CD4-positive, alpha-beta T cell (primary cell): ENCODE data around the gene CACNB2. TPM values are rescaled to one million over a fixed set of nuclear protein-coding genes. Genes with fewer than 3 reads are reported as not detected.

ENCODE experiments used
- ATAC-seq: fragments of 200-7000 bp; cut with Tn5 transposase; one replicate; pipeline ENCODE4 v1.10.0; 2022; ENCODE audit warnings: mild to moderate bottlenecking; ENCODE audit not compliant: poor library complexity
- CTCF ChIA-PET: fragments of 350-600 bp; sonication (Branson Sonifier 250); formaldehyde crosslinking; loops from one replicate; lab custom pipeline; 2021; ENCODE audit warnings: antibody characterized with exemption, inconsistent platforms; lab: Charles Lee
- POLR2A ChIA-PET: fragments of 350-600 bp; sonication (Branson Sonifier 250); formaldehyde crosslinking; loops from one replicate; lab custom pipeline; 2021; ENCODE audit warnings: antibody characterized with exemption, inconsistent platforms; lab: Charles Lee
- DNase-seq, 14 experiments: peaks; one replicate each; pipeline ENCODE4 v3.0.0-alpha.2; 2013 to 2020; ENCODE audit warnings: mixed read lengths in 2 of 14
- H3K27ac ChIP-seq, 2 donors: one replicate each; pipeline versions ENCODE4 v1.5.1 to v1.7.0; 2013; ENCODE audit warnings: low read length in 2 of 2, low read depth in 1 of 2, mild to moderate bottlenecking in 1 of 2
- H3K27me3 ChIP-seq, 2 experiments: 1 replicate in 1 of 2; 2 replicates in 1 of 2; pipeline versions ENCODE4 v1.6.1 to v1.7.0; 2013; ENCODE audit warnings: low read length in 2 of 2, control low read depth in 1 of 2, mild to moderate bottlenecking in 1 of 2, moderate library complexity in 1 of 2; ENCODE audit not compliant: insufficient read depth in 2 of 2, control insufficient read depth in 1 of 2
- H3K36me3 ChIP-seq: one replicate; pipeline ENCODE4 v1.6.1; 2013; ENCODE audit warnings: low read length, control low read depth; ENCODE audit not compliant: insufficient read depth
- H3K4me1 ChIP-seq: one replicate; pipeline ENCODE4 v1.6.1; 2013; ENCODE audit warnings: low read length, control low read depth; ENCODE audit not compliant: insufficient read depth
- H3K4me3 ChIP-seq: one replicate; pipeline ENCODE4 v1.5.1; 2013; ENCODE audit warnings: mild to moderate bottlenecking, low read length, moderate library complexity
- H3K9me3 ChIP-seq, 2 experiments: 1 replicate in 1 of 2; 2 replicates in 1 of 2; pipeline versions ENCODE4 v1.6.1 to v1.7.0; 2013; ENCODE audit warnings: low read length in 2 of 2, mild to moderate bottlenecking in 2 of 2, control low read depth in 1 of 2, moderate library complexity in 1 of 2; ENCODE audit not compliant: control insufficient read depth in 1 of 2, insufficient read depth in 1 of 2
- H3K27ac Mint-ChIP-seq: one replicate; pipeline ENCODE4 v1.8.0; 2020; ENCODE audit warnings: mixed read lengths
- H3K27me3 Mint-ChIP-seq: one replicate; pipeline ENCODE4 v1.8.0; 2021; ENCODE audit warnings: mixed read lengths
- H3K36me3 Mint-ChIP-seq: one replicate; pipeline ENCODE4 v1.8.0; 2021; ENCODE audit warnings: low read depth, mixed read lengths
- H3K4me1 Mint-ChIP-seq: one replicate; pipeline ENCODE4 v1.8.0; 2021; ENCODE audit warnings: low read depth, mixed read lengths
- H3K4me3 Mint-ChIP-seq: one replicate; pipeline ENCODE4 v1.8.0; 2020; ENCODE audit warnings: mild to moderate bottlenecking, mixed read lengths
- H3K9me3 Mint-ChIP-seq: one replicate; pipeline ENCODE4 v1.8.0; 2020; ENCODE audit warnings: mixed read lengths
- intact Hi-C, 2 experiments: fragments of 100-400 bp; cut with DNase I in 1 of 2; cut with micrococcal nuclease in 1 of 2; formaldehyde crosslinking; loops; one replicate each; pipeline versions ENCODE4 v1.15.1 to v1.9.0; 2023 to 2025; cut with DNase I, micrococcal nuclease
- total RNA-seq, 174 experiments: library from RNA in 2 of 174; stranded (reverse) in 2 of 174; gene quantifications; one replicate each; pipeline ENCODE4 v1.2.3 and lab custom pipeline; 2021 to 2026
- TF ChIP-seq, protein P1 (sequence below): fragments of 200-600 bp; IDR thresholded peaks from one replicate; pipeline ENCODE4 v1.8.0; 2022; ENCODE audit warnings: antibody characterized with exemption, mild to moderate bottlenecking

CACNB2 gene
- total RNA-seq, 2 experiments from 2014 or later = 0.34 TPM; not detected in 1

DNA sequence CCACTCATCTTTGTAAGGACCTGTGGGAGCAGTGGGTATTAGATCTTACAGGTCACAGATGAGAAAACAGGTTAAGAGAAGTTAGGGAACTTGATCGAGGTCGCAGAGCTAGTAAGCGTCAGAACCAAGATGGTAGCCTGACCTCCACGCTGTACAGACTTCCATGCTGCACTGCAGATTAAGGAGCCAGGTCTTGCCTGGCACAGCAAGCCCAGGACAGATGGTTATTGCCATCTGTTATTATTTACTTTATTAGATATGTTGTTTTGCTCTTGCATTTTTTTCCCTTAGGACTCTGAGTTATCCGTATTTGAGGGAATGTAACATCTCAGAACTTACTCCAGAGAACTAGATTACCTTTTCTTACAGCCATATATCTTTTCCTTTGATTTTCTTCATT is 363.9 kb downstream of the CACNB2 start:
- ChIA-PET CTCF (no interaction called here), POLR2A (no interaction called here)
- TF ChIP-seq, protein P1, sequence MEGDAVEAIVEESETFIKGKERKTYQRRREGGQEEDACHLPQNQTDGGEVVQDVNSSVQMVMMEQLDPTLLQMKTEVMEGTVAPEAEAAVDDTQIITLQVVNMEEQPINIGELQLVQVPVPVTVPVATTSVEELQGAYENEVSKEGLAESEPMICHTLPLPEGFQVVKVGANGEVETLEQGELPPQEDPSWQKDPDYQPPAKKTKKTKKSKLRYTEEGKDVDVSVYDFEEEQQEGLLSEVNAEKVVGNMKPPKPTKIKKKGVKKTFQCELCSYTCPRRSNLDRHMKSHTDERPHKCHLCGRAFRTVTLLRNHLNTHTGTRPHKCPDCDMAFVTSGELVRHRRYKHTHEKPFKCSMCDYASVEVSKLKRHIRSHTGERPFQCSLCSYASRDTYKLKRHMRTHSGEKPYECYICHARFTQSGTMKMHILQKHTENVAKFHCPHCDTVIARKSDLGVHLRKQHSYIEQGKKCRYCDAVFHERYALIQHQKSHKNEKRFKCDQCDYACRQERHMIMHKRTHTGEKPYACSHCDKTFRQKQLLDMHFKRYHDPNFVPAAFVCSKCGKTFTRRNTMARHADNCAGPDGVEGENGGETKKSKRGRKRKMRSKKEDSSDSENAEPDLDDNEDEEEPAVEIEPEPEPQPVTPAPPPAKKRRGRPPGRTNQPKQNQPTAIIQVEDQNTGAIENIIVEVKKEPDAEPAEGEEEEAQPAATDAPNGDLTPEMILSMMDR = no peak
- H3K4me1 ChIP-seq = no peaks in the 10 kb centered on the region
- no peaks in the 10 kb centered on the region for H3K9me3 ChIP-seq
- H3K27ac Mint-ChIP-seq = no peak overlapping the region
- H3K27me3 ChIP-seq = no peaks in the 10 kb centered on the region
- no peak overlapping the region for H3K4me3 Mint-ChIP-seq
- H3K36me3 Mint-ChIP-seq = no peaks in the 10 kb centered on the region
- no peaks in the 10 kb centered on the region for H3K36me3 ChIP-seq
- no peak overlapping the region for H3K4me3 ChIP-seq
- H3K9me3 Mint-ChIP-seq = no peaks in the 10 kb centered on the region
- intact Hi-C loops = no loop called here
- ATAC-seq = no peak
- DNase-seq = no peak
- peaks cover 31% of the 10 kb centered on the region for H3K27me3 Mint-ChIP-seq
- H3K27ac ChIP-seq = no peak overlapping the region
- no peaks in the 10 kb centered on the region for H3K4me1 Mint-ChIP-seq

DNA sequence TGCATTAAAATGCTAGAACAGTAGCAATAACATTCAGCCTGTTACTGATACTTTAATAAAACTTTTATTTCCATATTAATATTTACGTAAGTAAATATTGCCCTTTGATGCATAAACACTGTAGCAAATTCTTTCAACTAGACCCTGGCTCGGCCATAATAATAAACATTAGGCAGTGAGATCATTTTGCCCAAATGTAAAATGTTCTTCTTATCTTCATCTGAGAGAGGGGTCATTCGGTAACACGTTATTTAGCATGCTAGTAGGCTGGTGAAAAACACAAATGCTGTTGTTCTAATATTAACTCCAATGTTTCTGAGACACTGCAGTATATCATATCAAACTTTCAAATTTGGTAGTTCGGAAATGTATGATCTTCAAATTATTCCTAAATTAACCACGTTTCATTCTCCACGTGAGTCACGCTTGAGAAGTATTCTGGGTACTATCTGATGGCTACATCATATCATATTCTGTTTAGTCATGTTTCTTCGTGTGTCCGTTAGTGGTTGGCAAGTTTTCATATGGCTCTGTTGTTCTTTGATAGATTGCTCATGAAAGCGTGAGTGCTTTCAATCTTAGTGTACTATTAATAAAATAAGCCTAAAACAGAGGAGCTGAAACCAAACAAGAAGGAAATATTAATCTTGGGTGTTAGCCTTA is 365.4 kb downstream of the CACNB2 start:
- Histone ChIP-seq H3K9me3 (no peaks in the 10 kb centered on the region), H3K27me3 (no peaks in the 10 kb centered on the region), H3K4me1 (no peaks in the 10 kb centered on the region), H3K36me3 (no peaks in the 10 kb centered on the region), H3K27ac (no peak overlapping the region), H3K4me3 (no peak overlapping the region)
- DNase-seq (no peak), ATAC-seq (no peak)
- TF ChIP-seq, protein P1 = no peak
- H3K36me3 Mint-ChIP-seq = no peaks in the 10 kb centered on the region
- H3K27ac Mint-ChIP-seq = no peak overlapping the region
- no peak overlapping the region for H3K4me3 Mint-ChIP-seq
- H3K27me3 Mint-ChIP-seq = peaks cover 25% of the 10 kb centered on the region
- intact Hi-C loops = no loop called here
- no peaks in the 10 kb centered on the region for H3K9me3 Mint-ChIP-seq
- ChIA-PET CTCF (no interaction called here), POLR2A (no interaction called here)
- no peaks in the 10 kb centered on the region for H3K4me1 Mint-ChIP-seq

DNA sequence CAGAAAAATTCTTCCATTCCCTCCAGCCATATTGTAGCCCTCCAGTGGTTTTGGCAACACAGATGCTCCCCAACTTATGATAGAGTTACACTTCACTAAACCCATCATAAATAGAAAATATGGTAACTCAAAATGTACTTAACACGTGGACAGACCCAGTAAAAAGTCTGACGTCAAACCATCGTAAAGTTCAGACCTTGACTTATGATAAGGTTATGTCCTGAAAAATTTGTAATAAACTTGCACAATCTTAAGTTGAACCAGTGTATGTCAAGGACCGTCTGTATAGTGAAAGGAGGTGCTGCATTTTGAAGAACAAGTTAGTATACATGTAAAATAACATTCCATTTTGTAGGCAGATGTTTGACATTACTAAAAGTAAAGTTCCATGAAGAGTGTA is 368.4 kb downstream of the CACNB2 start:
- H3K27ac ChIP-seq = no peak overlapping the region
- CTCF ChIA-PET = no interaction called here
- POLR2A ChIA-PET = no interaction called here
- H3K36me3 Mint-ChIP-seq = peaks cover 5% of the 10 kb centered on the region
- TF ChIP-seq, protein P1 = no peak
- no peaks in the 10 kb centered on the region for H3K36me3 ChIP-seq
- ATAC-seq (no peak), DNase-seq (no peak)
- no peaks in the 10 kb centered on the region for H3K27me3 ChIP-seq
- no peak overlapping the region for H3K4me3 Mint-ChIP-seq
- no peak overlapping the region for H3K27ac Mint-ChIP-seq
- H3K4me1 Mint-ChIP-seq = no peaks in the 10 kb centered on the region
- H3K9me3 ChIP-seq = peaks cover 4% of the 10 kb centered on the region in 2 experiments
- peaks cover 10% of the 10 kb centered on the region for H3K9me3 Mint-ChIP-seq
- H3K4me3 ChIP-seq = no peak overlapping the region
- peaks cover 8% of the 10 kb centered on the region for H3K27me3 Mint-ChIP-seq
- intact Hi-C loops = no loop called here
- H3K4me1 ChIP-seq = no peaks in the 10 kb centered on the region
